Measurements from ENCODE around the gene PPP4C. TPM values are rescaled to one million over a fixed set of nuclear protein-coding genes. Genes with fewer than 3 reads are reported as not detected.
A peak's percentile ranks its signal among the peaks of the same experiment; 100 is the strongest.

PPP4C gene
- total RNA-seq, 1 donor from 2014 or later: 102 TPM

DNA sequence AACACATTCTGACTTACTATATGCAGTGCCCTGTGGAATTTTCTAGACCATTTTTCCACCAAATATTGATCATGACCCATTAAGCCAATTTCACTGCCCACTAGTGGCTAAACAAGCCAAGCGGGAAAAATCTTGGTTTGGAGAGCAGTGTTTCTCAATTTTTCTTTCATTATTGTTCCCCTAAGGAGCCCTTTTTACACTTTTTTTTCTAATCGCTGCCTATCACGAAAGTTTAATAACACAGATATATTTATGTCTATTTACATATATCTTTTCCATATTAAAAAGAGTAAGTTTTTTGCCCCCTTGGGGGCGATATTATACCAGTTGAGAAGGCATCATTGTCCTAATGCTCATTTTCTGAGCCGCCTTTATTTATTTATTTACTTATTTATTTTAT lies 34.0 kb upstream of the PPP4C start:
- TF ChIP-seq, protein P1, sequence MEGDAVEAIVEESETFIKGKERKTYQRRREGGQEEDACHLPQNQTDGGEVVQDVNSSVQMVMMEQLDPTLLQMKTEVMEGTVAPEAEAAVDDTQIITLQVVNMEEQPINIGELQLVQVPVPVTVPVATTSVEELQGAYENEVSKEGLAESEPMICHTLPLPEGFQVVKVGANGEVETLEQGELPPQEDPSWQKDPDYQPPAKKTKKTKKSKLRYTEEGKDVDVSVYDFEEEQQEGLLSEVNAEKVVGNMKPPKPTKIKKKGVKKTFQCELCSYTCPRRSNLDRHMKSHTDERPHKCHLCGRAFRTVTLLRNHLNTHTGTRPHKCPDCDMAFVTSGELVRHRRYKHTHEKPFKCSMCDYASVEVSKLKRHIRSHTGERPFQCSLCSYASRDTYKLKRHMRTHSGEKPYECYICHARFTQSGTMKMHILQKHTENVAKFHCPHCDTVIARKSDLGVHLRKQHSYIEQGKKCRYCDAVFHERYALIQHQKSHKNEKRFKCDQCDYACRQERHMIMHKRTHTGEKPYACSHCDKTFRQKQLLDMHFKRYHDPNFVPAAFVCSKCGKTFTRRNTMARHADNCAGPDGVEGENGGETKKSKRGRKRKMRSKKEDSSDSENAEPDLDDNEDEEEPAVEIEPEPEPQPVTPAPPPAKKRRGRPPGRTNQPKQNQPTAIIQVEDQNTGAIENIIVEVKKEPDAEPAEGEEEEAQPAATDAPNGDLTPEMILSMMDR (IDR thresholded peaks at IDR 0.05; ENCODE audit: unreplicated experiment): peak; percentile 60
- Mint-ChIP-seq H3K27ac (no peak overlapping the region), H3K36me3 (no peaks in the 10 kb centered on the region)

DNA sequence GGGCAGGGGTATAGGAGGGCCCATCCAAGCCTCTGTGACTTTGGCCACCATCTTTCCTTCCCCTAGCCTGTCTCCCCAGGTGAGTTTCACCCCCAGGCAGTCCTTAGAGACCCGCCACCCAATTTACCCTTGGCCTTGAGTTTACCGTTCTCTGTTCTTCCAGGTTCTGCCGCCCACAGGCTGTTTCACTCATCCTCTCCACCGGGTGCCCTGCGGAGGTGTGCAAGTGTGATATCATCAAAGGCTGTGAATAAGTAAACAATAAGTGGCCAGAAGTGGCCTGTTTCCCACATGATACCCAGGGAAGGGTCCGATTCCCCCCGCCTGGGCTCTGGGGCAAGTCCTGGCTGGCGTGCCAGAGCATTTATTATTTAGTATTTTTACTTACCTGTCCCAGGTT lies 29.6 kb upstream of the PPP4C start:
- Mint-ChIP-seq H3K4me1 (no peaks in the 10 kb centered on the region), H3K27me3 (ENCODE audit: low read depth) (peaks cover 4% of the 10 kb centered on the region), H3K36me3 (no peaks in the 10 kb centered on the region), H3K4me3 (no peak overlapping the region), H3K27ac (no peak overlapping the region), H3K9me3 (no peaks in the 10 kb centered on the region)
- TF ChIP-seq, protein P1 (IDR thresholded peaks at IDR 0.05; ENCODE audit: unreplicated experiment): no peak
- no peak for DNase-seq (ENCODE audit: low spot score in 2 of 2, unreplicated experiment in 2 of 2)

More for the DNA sequence above, 34.0 kb upstream of the PPP4C start:
- Mint-ChIP-seq H3K4me3 (no peak overlapping the region), H3K27me3 (ENCODE audit: low read depth) (peaks cover 19% of the 10 kb centered on the region), H3K9me3 (no peaks in the 10 kb centered on the region), H3K4me1 (no peaks in the 10 kb centered on the region)
- DNase-seq (ENCODE audit: low spot score in 2 of 2, unreplicated experiment in 2 of 2): no peak

DNA sequence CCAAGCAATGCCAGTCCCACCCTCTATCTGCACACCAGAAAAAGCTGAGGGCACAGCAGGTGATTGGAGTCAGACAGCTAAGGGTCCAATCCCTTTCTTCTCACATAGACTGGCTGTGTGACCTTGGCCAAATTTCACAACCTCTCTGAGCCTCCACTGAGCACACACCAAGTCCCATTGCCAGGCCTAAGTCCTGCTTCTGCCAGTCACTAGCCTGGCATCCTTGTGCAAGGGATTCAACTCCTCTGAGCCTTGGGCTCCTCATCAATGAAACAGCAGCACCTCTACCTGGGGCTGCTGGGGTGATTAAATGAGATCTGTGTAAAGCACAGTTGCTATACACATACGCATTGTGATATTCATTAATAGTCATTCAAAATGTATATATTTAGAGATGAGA lies 29.2 kb upstream of the PPP4C start:
- H3K9me3 Mint-ChIP-seq: no peaks in the 10 kb centered on the region
- H3K27ac Mint-ChIP-seq: no peak overlapping the region
- H3K4me1 Mint-ChIP-seq: no peaks in the 10 kb centered on the region
- no peak overlapping the region for H3K4me3 Mint-ChIP-seq
- DNase-seq (ENCODE audit: low spot score in 2 of 2, unreplicated experiment in 2 of 2): no peak
- TF ChIP-seq, protein P1 (IDR thresholded peaks at IDR 0.05; ENCODE audit: unreplicated experiment): no peak
- peaks cover 4% of the 10 kb centered on the region for H3K27me3 Mint-ChIP-seq (ENCODE audit: low read depth)
- no peaks in the 10 kb centered on the region for H3K36me3 Mint-ChIP-seq

DNA sequence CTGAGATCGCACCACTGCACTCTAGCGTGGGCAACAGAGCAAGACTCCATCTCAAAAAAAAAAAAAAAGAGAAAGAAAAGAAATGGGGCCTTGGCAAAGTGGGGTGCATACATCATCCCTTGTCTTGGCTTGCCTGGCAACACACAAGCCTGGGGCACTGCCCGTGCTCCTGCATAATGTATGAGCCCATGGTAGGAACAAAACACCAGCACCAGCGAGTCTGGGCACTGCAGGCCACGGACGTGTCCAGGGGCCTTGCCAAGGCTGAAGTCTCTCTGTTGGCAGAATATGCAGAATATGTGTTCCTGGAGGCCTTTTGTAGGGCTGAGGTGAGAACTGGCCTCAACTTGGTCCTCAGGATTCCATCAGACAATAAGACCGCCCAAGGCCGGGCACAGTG lies 25.9 kb upstream of the PPP4C start:
- H3K36me3 Mint-ChIP-seq: no peaks in the 10 kb centered on the region
- H3K4me1 Mint-ChIP-seq: peaks cover 14% of the 10 kb centered on the region
- TF ChIP-seq, protein P1 (IDR thresholded peaks at IDR 0.05; ENCODE audit: unreplicated experiment): no peak
- DNase-seq (ENCODE audit: low spot score in 2 of 2, unreplicated experiment in 2 of 2): no peak
- H3K27me3 Mint-ChIP-seq (ENCODE audit: low read depth): peaks cover 2% of the 10 kb centered on the region
- no peak overlapping the region for H3K27ac Mint-ChIP-seq
- no peak overlapping the region for H3K4me3 Mint-ChIP-seq
- no peaks in the 10 kb centered on the region for H3K9me3 Mint-ChIP-seq

DNA sequence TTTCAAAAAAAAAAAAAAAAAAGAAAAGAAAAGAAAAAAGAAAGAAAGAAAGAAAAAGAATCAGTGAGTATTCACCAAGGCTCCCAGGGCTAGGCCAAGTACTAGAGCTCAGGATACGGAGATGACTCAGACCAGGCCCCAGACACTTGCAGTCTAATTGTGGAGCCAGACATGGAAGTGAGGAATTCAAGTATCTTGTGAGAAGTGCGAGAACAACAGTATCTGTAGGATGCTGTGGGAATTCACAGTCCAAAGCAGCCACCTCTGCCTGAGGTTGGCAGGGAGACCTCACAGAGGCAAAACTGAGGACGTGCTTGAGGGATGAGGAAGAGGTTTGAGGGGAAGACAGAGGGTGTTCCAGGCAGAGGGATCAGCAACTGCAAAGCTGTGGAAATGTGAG lies 24.3 kb upstream of the PPP4C start:
- Mint-ChIP-seq H3K36me3 (no peaks in the 10 kb centered on the region), H3K27ac (peak overlapping the region; percentile 75), H3K4me1 (peaks cover 17% of the 10 kb centered on the region), H3K4me3 (peak overlapping the region; percentile 59), H3K9me3 (no peaks in the 10 kb centered on the region), H3K27me3 (ENCODE audit: low read depth) (no peaks in the 10 kb centered on the region)
- no peak for DNase-seq (ENCODE audit: low spot score in 2 of 2, unreplicated experiment in 2 of 2)
- TF ChIP-seq, protein P1 (IDR thresholded peaks at IDR 0.05; ENCODE audit: unreplicated experiment): no peak

Data from mesothelial cell of epicardium (in vitro differentiated cells).